ENCODE data around the gene IP6K3.

IP6K3 gene

GRCh38 chr6:33723371-33724085 lies 23.2 kb downstream of the IP6K3 start:
- no peak for DNase-seq (ENCODE audit: low read depth in 2 of 2)

GRCh38 chr6:33722103-33722623 lies 24.5 kb downstream of the IP6K3 start:
- no peak for DNase-seq (ENCODE audit: low read depth in 2 of 2)

GRCh38 chr6:33721508-33721907 lies 25.2 kb downstream of the IP6K3 start:
- DNase-seq (ENCODE audit: low read depth in 2 of 2), result no peak

GRCh38 chr6:33720998-33721397 lies 25.7 kb downstream of the IP6K3 start:
- no peak for DNase-seq (ENCODE audit: low read depth in 2 of 2)

GRCh38 chr6:33719326-33719987 lies 27.2 kb downstream of the IP6K3 start:
- no peak for DNase-seq (ENCODE audit: low read depth in 2 of 2)

- DNase-seq (ENCODE audit: low read depth in 2 of 2), result no peak
These were observed 28.0 kb downstream of the IP6K3 start for GRCh38 chr6:33718713-33719112.

GRCh38 chr6:33717934-33718455 lies 28.7 kb downstream of the IP6K3 start:
- no peak for DNase-seq (ENCODE audit: low read depth in 2 of 2)

GRCh38 chr6:33716890-33717632 lies 29.6 kb downstream of the IP6K3 start:
- DNase-seq (ENCODE audit: low read depth in 2 of 2), result no peak

- DNase-seq (ENCODE audit: low read depth in 2 of 2), result no peak
These were observed 30.3 kb downstream of the IP6K3 start for GRCh38 chr6:33716379-33716778.

GRCh38 chr6:33714385-33715040 lies 32.2 kb downstream of the IP6K3 start:
- DNase-seq (ENCODE audit: low read depth in 2 of 2), result no peak

GRCh38 chr6:33713786-33714185 lies 32.9 kb downstream of the IP6K3 start:
- no peak for DNase-seq (ENCODE audit: low read depth in 2 of 2)

GRCh38 chr6:33712914-33713313 lies 33.8 kb downstream of the IP6K3 start:
- DNase-seq (ENCODE audit: low read depth in 2 of 2), result no peak

- DNase-seq (ENCODE audit: low read depth in 2 of 2), result peak; percentile 92 to 95
These were observed 35.3 kb downstream of the IP6K3 start, which contains the start of gene UQCC2 for GRCh38 chr6:33711140-33712129. UQCC2 (minus strand) TSS chr6:33711700; CDS start chr6:33711686, 14 bp downstream.

- DNase-seq (ENCODE audit: low read depth in 2 of 2), result no peak
These were observed 36.2 kb downstream of the IP6K3 start for GRCh38 chr6:33710296-33711121.

GRCh38 chr6:33709605-33710295 lies 37.0 kb downstream of the IP6K3 start:
- DNase-seq (ENCODE audit: low read depth in 2 of 2), result no peak

- no peak for DNase-seq (ENCODE audit: low read depth in 2 of 2)
These were observed 38.0 kb downstream of the IP6K3 start for GRCh38 chr6:33708516-33709204.

- no peak for DNase-seq (ENCODE audit: low read depth in 2 of 2)
These were observed 38.9 kb downstream of the IP6K3 start for GRCh38 chr6:33707771-33708170.
